HG02970 (cell line): ENCODE data around the gene DLX1.

Source experiments
- ATAC-seq: cut with Tn5 transposase; IDR thresholded peaks from one replicate; pipeline ENCODE4 v1.9.1; 2021; ENCODE audit warnings: mild to moderate bottlenecking, moderate library complexity, moderate number of reproducible peaks; ENCODE audit not compliant: unreplicated experiment, low FRiP score

The DLX1 gene

GRCh38 chr2:172086241-172087206 lies 1.2 kb downstream of the DLX1 start:
- ATAC-seq = no peak

GRCh38 chr2:172087207-172087779 lies 2.0 kb downstream of the DLX1 start:
- ATAC-seq = no peak

- ATAC-seq = no peak
These were observed 2.5 kb downstream of the DLX1 start for GRCh38 chr2:172087780-172088244.

GRCh38 chr2:172088245-172089004 lies 3.1 kb downstream of the DLX1 start:
- no peak for ATAC-seq

GRCh38 chr2:172089005-172089504 lies 3.7 kb downstream of the DLX1 start:
- ATAC-seq = no peak

- no peak for ATAC-seq
These were observed 4.3 kb downstream of the DLX1 start for GRCh38 chr2:172089633-172090032.

GRCh38 chr2:172090044-172090961 lies 5.0 kb downstream of the DLX1 start:
- ATAC-seq = no peak

- no peak for ATAC-seq
These were observed 5.8 kb downstream of the DLX1 start for GRCh38 chr2:172091000-172091641.

- ATAC-seq = no peak
These were observed 6.7 kb downstream of the DLX1 start for GRCh38 chr2:172091761-172092566.

GRCh38 chr2:172092716-172093415 lies 7.6 kb downstream of the DLX1 start:
- no peak for ATAC-seq

GRCh38 chr2:172093416-172094293 lies 8.3 kb downstream of the DLX1 start:
- ATAC-seq = no peak

- ATAC-seq = no peak
These were observed 9.2 kb downstream of the DLX1 start for GRCh38 chr2:172094294-172095145.

- no peak for ATAC-seq
These were observed 10.0 kb downstream of the DLX1 start for GRCh38 chr2:172095146-172095904.

- no peak for ATAC-seq
These were observed 10.8 kb downstream of the DLX1 start for GRCh38 chr2:172095905-172096625.
